Thoracic aorta (tissue), 2 donors: ENCODE measurements around the gene RPL15. TPM values are rescaled to one million over a fixed set of nuclear protein-coding genes. Genes with fewer than 3 reads are reported as not detected.

Experiments used
- ATAC-seq: fragments of 150-250 bp; one replicate; pipeline ENCODE4 v1.8.0; 2017; ENCODE audit warnings: low read depth; ENCODE audit not compliant: insufficient number of reproducible peaks, low FRiP score
- DNase-seq: peaks from one replicate; pipeline ENCODE4 v3.0.0-alpha.2; 2020; ENCODE audit warnings: low spot score
- H3K27ac ChIP-seq, 2 donors: fragments of 200-600 bp; sonication (generic); 1 replicate in 1 of 2; 2 replicates in 1 of 2; pipeline ENCODE4 v1.5.1; 2016; ENCODE audit warnings: mild to moderate bottlenecking in 2 of 2, moderate library complexity in 2 of 2
- H3K27me3 ChIP-seq: fragments of 200-600 bp; sonication (generic); replicated peaks from 2 replicates; pipeline ENCODE4 v1.6.0; 2016; ENCODE audit warnings: mild to moderate bottlenecking; ENCODE audit not compliant: insufficient read depth
- H3K36me3 ChIP-seq: fragments of 200-600 bp; sonication (generic); one replicate; pipeline ENCODE4 v1.5.1; 2016
- H3K4me1 ChIP-seq, 2 donors: fragments of 200-600 bp; sonication (generic); 1 replicate in 1 of 2; 2 replicates in 1 of 2; pipeline versions ENCODE4 v1.5.1 to v1.6.0; 2016; ENCODE audit warnings: low read depth in 2 of 2, mild to moderate bottlenecking in 1 of 2; ENCODE audit not compliant: control insufficient read depth in 1 of 2
- H3K4me3 ChIP-seq: fragments of 200-600 bp; sonication (generic); 2 replicates; pipeline ENCODE4 v1.5.1; 2016; ENCODE audit warnings: mild to moderate bottlenecking
- H3K9me3 ChIP-seq: fragments of 200-600 bp; sonication (generic); 2 replicates; pipeline ENCODE4 v1.5.1; 2016
- total RNA-seq, 2 donors: library from RNA; depleted of rRNA; stranded (reverse); fragments of >200 nt; gene quantifications; one replicate each; pipeline versions ENCODE4 v1.1.0 to v1.2.3, GENCODE V29; 2016
- TF ChIP-seq, protein P1 (sequence below): fragments of 200-600 bp; sonication (generic); IDR thresholded peaks from one replicate; pipeline ENCODE4 v1.5.1; 2019; ENCODE audit warnings: antibody characterized with exemption

The RPL15 gene
- total RNA-seq, 2 donors from 2014 or later, result 1,178 to 1,268 TPM

DNA sequence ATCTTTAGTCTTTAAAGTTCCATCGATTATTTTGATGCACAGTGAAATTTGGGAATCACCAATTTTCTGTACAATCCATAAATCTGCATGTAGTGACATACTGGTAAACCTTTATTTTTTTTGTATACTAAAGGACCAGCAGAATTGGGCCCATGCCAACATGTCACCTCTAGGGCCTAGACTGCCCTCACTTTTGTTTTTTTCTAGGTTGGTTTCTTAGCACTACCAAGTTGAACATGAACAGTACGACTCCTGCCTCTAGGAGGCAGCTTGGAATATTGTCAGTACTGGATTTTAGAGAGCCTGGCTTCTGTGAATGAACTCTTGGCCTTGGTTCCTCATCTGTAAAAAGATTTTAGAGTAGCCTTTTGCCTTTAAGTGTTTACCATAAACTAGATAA lies 32.5 kb upstream of the RPL15 start:
- no peak for ATAC-seq
- Histone ChIP-seq H3K9me3 (no peaks in the 10 kb centered on the region), H3K27ac (no peak overlapping the region), H3K4me3 (no peak overlapping the region), H3K27me3 (no peaks in the 10 kb centered on the region), H3K36me3 (no peaks in the 10 kb centered on the region), H3K4me1 (no peaks in the 10 kb centered on the region)
- TF ChIP-seq, protein P1, sequence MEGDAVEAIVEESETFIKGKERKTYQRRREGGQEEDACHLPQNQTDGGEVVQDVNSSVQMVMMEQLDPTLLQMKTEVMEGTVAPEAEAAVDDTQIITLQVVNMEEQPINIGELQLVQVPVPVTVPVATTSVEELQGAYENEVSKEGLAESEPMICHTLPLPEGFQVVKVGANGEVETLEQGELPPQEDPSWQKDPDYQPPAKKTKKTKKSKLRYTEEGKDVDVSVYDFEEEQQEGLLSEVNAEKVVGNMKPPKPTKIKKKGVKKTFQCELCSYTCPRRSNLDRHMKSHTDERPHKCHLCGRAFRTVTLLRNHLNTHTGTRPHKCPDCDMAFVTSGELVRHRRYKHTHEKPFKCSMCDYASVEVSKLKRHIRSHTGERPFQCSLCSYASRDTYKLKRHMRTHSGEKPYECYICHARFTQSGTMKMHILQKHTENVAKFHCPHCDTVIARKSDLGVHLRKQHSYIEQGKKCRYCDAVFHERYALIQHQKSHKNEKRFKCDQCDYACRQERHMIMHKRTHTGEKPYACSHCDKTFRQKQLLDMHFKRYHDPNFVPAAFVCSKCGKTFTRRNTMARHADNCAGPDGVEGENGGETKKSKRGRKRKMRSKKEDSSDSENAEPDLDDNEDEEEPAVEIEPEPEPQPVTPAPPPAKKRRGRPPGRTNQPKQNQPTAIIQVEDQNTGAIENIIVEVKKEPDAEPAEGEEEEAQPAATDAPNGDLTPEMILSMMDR, result no peak
- DNase-seq, result no peak

DNA sequence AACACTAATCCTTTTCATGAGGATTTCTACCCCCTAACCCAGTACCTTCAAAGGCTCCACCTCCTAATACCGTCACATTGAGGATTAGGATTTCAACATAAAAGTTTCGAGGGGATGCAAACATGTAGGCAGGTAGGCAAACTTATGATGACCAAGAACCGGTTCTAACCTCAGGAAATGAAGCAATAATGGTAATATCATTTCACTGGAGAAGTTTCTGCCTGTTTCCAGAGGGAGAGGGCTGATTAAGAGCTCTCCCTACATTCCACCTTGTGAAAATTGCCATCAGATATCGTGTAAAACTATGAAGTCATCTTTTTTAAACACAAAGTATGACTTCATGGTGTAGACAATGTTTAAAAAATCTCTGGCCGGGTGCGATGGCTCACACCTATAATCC lies 31.7 kb upstream of the RPL15 start:
- DNase-seq (no peak), ATAC-seq (no peak)
- TF ChIP-seq, protein P1, result no peak
- H3K4me1 ChIP-seq, result no peaks in the 10 kb centered on the region
- H3K36me3 ChIP-seq, result no peaks in the 10 kb centered on the region
- H3K9me3 ChIP-seq, result no peaks in the 10 kb centered on the region
- no peak overlapping the region for H3K27ac ChIP-seq
- H3K4me3 ChIP-seq, result no peak overlapping the region
- H3K27me3 ChIP-seq, result no peaks in the 10 kb centered on the region

DNA sequence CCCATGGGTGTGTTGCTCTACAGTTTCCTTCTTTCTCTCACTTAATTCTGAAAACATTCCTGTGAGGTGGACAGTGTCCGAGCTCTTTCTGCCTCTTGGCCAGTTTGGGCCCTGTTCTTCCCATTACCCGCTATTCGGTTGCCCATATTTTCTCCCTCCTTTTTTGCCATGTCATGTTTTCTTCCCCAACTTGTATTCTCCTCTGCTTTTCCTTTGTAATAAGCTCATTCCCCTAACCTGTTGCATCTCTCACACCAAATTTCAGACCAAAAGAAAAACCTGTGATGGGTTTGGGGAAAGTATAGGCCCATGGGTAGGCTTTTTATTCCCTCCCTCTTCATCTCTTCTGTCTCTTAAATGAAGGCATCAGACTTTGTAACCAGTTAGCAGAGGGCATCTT lies 30.6 kb upstream of the RPL15 start:
- Histone ChIP-seq H3K4me3 (no peak overlapping the region), H3K4me1 (no peaks in the 10 kb centered on the region), H3K36me3 (no peaks in the 10 kb centered on the region), H3K27ac (no peak overlapping the region), H3K9me3 (no peaks in the 10 kb centered on the region), H3K27me3 (no peaks in the 10 kb centered on the region)
- no peak for ATAC-seq
- no peak for DNase-seq
- TF ChIP-seq, protein P1, result no peak

DNA sequence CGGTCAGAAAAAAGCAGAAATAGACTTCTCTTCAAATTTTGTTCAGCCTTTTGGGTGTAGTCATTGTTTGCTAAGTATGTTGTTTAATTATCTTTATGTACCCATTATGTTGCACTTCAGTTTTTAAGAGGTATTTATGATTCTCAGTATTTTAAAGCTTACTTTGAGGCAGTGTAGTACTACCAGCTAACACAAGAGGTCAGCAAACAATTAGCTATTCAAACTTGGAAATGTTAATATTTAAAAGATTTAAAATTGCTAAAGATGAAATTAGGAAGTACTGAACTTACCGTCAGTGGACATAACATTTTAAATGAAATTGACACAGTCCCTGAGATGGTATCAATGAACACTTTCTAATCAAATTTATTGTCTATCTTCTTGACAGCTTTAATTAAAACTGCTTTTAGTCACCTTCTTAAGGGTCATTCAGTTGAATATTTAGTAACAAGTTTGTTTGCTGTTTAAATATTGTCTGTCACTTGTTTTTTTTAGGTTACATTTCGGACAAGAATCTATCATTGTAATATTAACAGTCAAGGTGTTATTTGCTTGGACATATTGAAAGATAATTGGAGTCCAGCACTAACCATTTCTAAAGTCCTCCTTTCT lies 28.2 kb upstream of the RPL15 start:
- DNase-seq (no peak), ATAC-seq (no peak)
- no peak overlapping the region for H3K4me3 ChIP-seq
- no peak overlapping the region for H3K27ac ChIP-seq
- H3K27me3 ChIP-seq, result no peaks in the 10 kb centered on the region
- H3K4me1 ChIP-seq, result no peaks in the 10 kb centered on the region
- no peaks in the 10 kb centered on the region for H3K36me3 ChIP-seq
- no peaks in the 10 kb centered on the region for H3K9me3 ChIP-seq
- TF ChIP-seq, protein P1, result peak; percentile 78

DNA sequence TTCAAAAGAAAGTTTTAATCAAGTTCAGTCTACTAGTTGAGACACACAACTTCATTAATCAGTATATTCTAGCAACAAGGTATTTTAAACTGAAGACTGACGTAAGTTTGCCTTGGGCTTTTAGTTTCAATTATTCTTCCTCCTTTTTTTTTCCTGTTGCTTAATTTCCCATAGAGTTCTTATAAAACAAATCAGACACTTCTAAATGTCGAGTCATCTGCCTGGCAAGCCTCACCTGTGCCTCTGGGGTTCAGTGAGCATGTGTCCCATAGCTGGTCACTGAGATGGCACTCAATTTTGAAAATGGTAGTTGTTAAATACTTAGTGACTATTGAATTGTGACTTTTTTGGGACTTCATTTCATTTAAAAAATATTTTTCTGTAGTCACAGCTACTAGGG lies 27.5 kb upstream of the RPL15 start:
- Histone ChIP-seq H3K4me3 (no peak overlapping the region), H3K9me3 (no peaks in the 10 kb centered on the region), H3K4me1 (no peaks in the 10 kb centered on the region), H3K27ac (no peak overlapping the region), H3K36me3 (no peaks in the 10 kb centered on the region), H3K27me3 (no peaks in the 10 kb centered on the region)
- TF ChIP-seq, protein P1, result no peak
- DNase-seq, result no peak
- ATAC-seq, result no peak
